Sigmoid colon (tissue), 7 donors: Measurements from ENCODE around the gene SPATA2L. TPM values are rescaled to one million over a fixed set of nuclear protein-coding genes. Genes with fewer than 3 reads are reported as not detected.

Source experiments
- DNase-seq: peaks from one replicate; pipeline ENCODE4 v3.0.0-alpha.2; 2019
- H3K27ac ChIP-seq, 4 donors: fragments of 200-600 bp; sonication (generic); one replicate each; pipeline ENCODE4 v1.5.1; 2016 to 2019; ENCODE audit warnings: mild to moderate bottlenecking in 1 of 4
- H3K27me3 ChIP-seq, 3 donors: fragments of 200-600 bp; sonication (generic); one replicate each; pipeline ENCODE4 v1.5.1; 2019; ENCODE audit warnings: mild to moderate bottlenecking in 1 of 3
- H3K36me3 ChIP-seq, 4 donors: fragments of 200-600 bp; sonication (generic); one replicate each; pipeline ENCODE4 v1.5.1; 2016 to 2019
- H3K4me1 ChIP-seq, 4 donors: fragments of 200-600 bp; sonication (generic); one replicate each; pipeline ENCODE4 v1.5.1; 2017 to 2019
- H3K4me3 ChIP-seq, 4 donors: fragments of 200-600 bp; sonication (generic); one replicate each; pipeline ENCODE4 v1.5.1; 2017 to 2019; ENCODE audit warnings: mild to moderate bottlenecking in 2 of 4, moderate library complexity in 1 of 4
- H3K9me3 ChIP-seq, 4 donors: fragments of 200-600 bp in 3 of 4; sonication (generic) in 3 of 4; one replicate each; pipeline versions ENCODE4 v1.5.1 to v1.6.1; 2013 to 2019
- EP300 ChIP-seq, 4 donors: sonication (generic); formaldehyde crosslinking; IDR thresholded peaks; one replicate each; pipeline ENCODE4 v1.6.1; 2017; ENCODE audit warnings: antibody characterized with exemption in 4 of 4
- POLR2A ChIP-seq, 2 donors: fragments of 450-650 bp; IDR thresholded peaks; one replicate each; pipeline ENCODE4 v1.6.1; 2016; ENCODE audit warnings: antibody characterized with exemption in 2 of 2, mild to moderate bottlenecking in 2 of 2, moderate library complexity in 2 of 2
- POLR2AphosphoS5 ChIP-seq, 4 donors: sonication (generic); formaldehyde crosslinking; IDR thresholded peaks; one replicate each; pipeline ENCODE4 v1.6.1; 2017; ENCODE audit warnings: antibody characterized with exemption in 4 of 4
- WGBS, 2 donors: extraction: QIAGEN DNeasy Blood & Tissue Kit; methylation state at CpG; one replicate each; pipeline ENCODE4 v1.1.7; 2013; 5-methylcytosine and 5-hydroxymethylcytosine counted together
- intact Hi-C: fragments of 100-400 bp; cut with DNase I; formaldehyde crosslinking; loops from one replicate; pipeline ENCODE4 v1.15.1; 2023
- polyA plus RNA-seq, 3 donors: library from polyadenylated mRNA; stranded (reverse); fragments of 200-250 nt; gene quantifications; one replicate each; pipeline ENCODE4 v1.2.3, GENCODE V29; 2013
- total RNA-seq, 4 donors: library from RNA; depleted of rRNA; stranded (reverse); fragments of >200 nt; gene quantifications; one replicate each; pipeline ENCODE4 v1.1.0, GENCODE V29; 2016
- TF ChIP-seq, protein P1 (sequence below), 4 experiments: fragments of 450-650 bp in 3 of 4; fragments of 200-600 bp in 1 of 4; IDR thresholded peaks; one replicate each; pipeline ENCODE4 v1.5.1; 2016 to 2019; ENCODE audit warnings: antibody characterized with exemption in 4 of 4, mild to moderate bottlenecking in 3 of 4, moderate library complexity in 2 of 4
- donor health status: healthy with polysubstance abuse.
- donor health status: Bipolar disorder and iron deficiency.
- donor health status: healthy.

The SPATA2L gene
- total and polyA plus RNA-seq, 7 donors = 3.5 to 17.6 (median 11.3) TPM

DNA sequence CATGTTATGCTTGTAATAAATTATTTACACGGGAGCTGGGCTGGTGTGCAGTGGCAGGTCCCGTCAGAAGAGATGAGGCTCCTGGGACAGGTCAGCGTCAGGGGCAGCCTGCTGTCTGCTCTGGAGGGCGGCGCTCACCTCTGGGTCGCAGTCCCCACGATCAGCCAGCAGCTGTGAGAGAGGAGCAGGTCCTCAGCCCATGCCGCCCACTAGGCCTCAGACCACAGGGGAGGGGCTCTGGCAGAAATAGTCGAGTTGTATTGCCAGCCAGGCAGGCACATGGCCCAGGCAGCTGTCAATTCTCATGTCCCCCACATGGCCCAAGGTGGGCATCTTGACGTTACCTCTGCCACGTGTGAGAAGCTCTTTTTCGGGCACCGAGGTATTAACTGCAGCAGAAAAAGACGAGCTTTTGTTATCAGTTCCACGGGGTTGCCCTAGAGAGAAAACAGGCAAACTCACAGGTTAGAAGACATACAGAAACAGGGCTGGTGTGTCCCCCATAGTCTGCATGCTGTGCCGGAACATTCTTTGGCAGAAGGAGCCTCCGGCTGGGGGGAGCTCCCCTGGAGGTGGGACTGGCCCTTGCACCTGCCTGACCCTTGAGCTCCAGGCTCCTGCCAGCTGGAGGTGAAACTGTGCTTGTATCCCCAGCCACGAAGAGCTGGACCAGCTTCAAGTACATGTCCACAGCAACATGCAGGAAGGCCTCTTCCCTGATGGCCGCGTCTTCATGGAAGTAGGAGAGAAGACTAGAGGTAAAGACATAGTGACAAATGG, 37.2 kb upstream of the SPATA2L start:
- no peaks in the 10 kb centered on the region for H3K27me3 ChIP-seq
- no peaks in the 10 kb centered on the region for H3K4me1 ChIP-seq
- H3K27ac ChIP-seq = no peak overlapping the region
- DNase-seq = no peak
- intact Hi-C loops = no loop called here
- H3K4me3 ChIP-seq = no peak overlapping the region
- no peaks in the 10 kb centered on the region for H3K9me3 ChIP-seq
- TF ChIP-seq EP300 (IDR thresholded peaks at IDR 0.05) = no peak
- TF ChIP-seq POLR2A (IDR thresholded peaks at IDR 0.05) = no peak
- TF ChIP-seq, protein P1, sequence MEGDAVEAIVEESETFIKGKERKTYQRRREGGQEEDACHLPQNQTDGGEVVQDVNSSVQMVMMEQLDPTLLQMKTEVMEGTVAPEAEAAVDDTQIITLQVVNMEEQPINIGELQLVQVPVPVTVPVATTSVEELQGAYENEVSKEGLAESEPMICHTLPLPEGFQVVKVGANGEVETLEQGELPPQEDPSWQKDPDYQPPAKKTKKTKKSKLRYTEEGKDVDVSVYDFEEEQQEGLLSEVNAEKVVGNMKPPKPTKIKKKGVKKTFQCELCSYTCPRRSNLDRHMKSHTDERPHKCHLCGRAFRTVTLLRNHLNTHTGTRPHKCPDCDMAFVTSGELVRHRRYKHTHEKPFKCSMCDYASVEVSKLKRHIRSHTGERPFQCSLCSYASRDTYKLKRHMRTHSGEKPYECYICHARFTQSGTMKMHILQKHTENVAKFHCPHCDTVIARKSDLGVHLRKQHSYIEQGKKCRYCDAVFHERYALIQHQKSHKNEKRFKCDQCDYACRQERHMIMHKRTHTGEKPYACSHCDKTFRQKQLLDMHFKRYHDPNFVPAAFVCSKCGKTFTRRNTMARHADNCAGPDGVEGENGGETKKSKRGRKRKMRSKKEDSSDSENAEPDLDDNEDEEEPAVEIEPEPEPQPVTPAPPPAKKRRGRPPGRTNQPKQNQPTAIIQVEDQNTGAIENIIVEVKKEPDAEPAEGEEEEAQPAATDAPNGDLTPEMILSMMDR (IDR thresholded peaks at IDR 0.05) = no peak
- TF ChIP-seq POLR2AphosphoS5 (IDR thresholded peaks at IDR 0.05) = no peak
- WGBS, 2 donors = 80 to 87% methylated on average over 20 of the region's 20 CpGs
- peaks cover 28 to 68% (median 56%) of the 10 kb centered on the region in 4 donors for H3K36me3 ChIP-seq

GRCh38 chr16:89738072-89738377, 36.5 kb upstream of the SPATA2L start:
- TF ChIP-seq POLR2AphosphoS5 (IDR thresholded peaks at IDR 0.05) (no peak), POLR2A (IDR thresholded peaks at IDR 0.05) (no peak), EP300 (IDR thresholded peaks at IDR 0.05) (no peak)
- TF ChIP-seq, protein P1 (IDR thresholded peaks at IDR 0.05) = no peak
- no peak for DNase-seq
- Histone ChIP-seq H3K4me1 (no peaks in the 10 kb centered on the region), H3K4me3 (no peak overlapping the region), H3K9me3 (no peaks in the 10 kb centered on the region), H3K27ac (no peak overlapping the region), H3K27me3 (no peaks in the 10 kb centered on the region), H3K36me3 (peaks cover 35 to 75% (median 63%) of the 10 kb centered on the region in 4 donors)
- intact Hi-C loops = no loop called here
- 92 to 93% methylated on average over 14 of the region's 14 CpGs for WGBS, 2 donors

GRCh38 chr16:89737341-89738071, 36.0 kb upstream of the SPATA2L start:
- Histone ChIP-seq H3K9me3 (no peaks in the 10 kb centered on the region), H3K27me3 (no peaks in the 10 kb centered on the region), H3K4me3 (no peak overlapping the region), H3K27ac (no peak overlapping the region), H3K36me3 (peaks cover 35 to 80% (median 67%) of the 10 kb centered on the region in 4 donors), H3K4me1 (no peaks in the 10 kb centered on the region)
- WGBS, 2 donors = 79 to 89% methylated on average over 20 of the region's 20 CpGs
- intact Hi-C loops = no loop called here
- no peak for DNase-seq
- TF ChIP-seq POLR2A (IDR thresholded peaks at IDR 0.05) = no peak
- TF ChIP-seq, protein P1 (IDR thresholded peaks at IDR 0.05) = no peak
- TF ChIP-seq EP300 (IDR thresholded peaks at IDR 0.05) = no peak

GRCh38 chr16:89736554-89736953, 35.0 kb upstream of the SPATA2L start:
- intact Hi-C loops = no loop called here
- TF ChIP-seq POLR2A (IDR thresholded peaks at IDR 0.05) = no peak
- TF ChIP-seq, protein P1 (IDR thresholded peaks at IDR 0.05) = no peak
- TF ChIP-seq POLR2AphosphoS5 (IDR thresholded peaks at IDR 0.05) = no peak
- no peak for TF ChIP-seq EP300 (IDR thresholded peaks at IDR 0.05)
- Histone ChIP-seq H3K9me3 (no peaks in the 10 kb centered on the region), H3K4me3 (no peak overlapping the region), H3K27ac (no peak overlapping the region), H3K36me3 (peaks cover 35 to 90% (median 73%) of the 10 kb centered on the region in 4 donors), H3K27me3 (no peaks in the 10 kb centered on the region), H3K4me1 (no peaks in the 10 kb centered on the region)
- 95 to 98% methylated on average over 3 of the region's 3 CpGs for WGBS, 2 donors
- no peak for DNase-seq
